ENCODE data around the gene ANXA5. TPM values are rescaled to one million over a fixed set of nuclear protein-coding genes. Genes with fewer than 3 reads are reported as not detected.

Gene ANXA5
- total RNA-seq, 1 donor from 2014 or later = 382 TPM

GRCh38 chr4:121698236-121698671 is 1.5 kb upstream of the ANXA5 start:
- Histone ChIP-seq H3K27ac (no peak overlapping the region), H3K4me3 (peak overlapping the region; percentile 80), H3K27me3 (no peaks in the 10 kb centered on the region), H3K36me3 (peaks cover under 1% of the 10 kb centered on the region), H3K4me1 (peaks cover 27% of the 10 kb centered on the region), H3K9me3 (no peaks in the 10 kb centered on the region)
- intact Hi-C loops (cut with DNase I) = no loop called here
- no peak for TF ChIP-seq CTCF (IDR thresholded peaks at IDR 0.05)
- ATAC-seq (no peak), DNase-seq (no peak)

GRCh38 chr4:121697564-121697963 is 784 bp upstream of the ANXA5 start:
- H3K27ac ChIP-seq = peak overlapping the region; percentile 97
- no peak for DNase-seq
- no peak for ATAC-seq
- H3K36me3 ChIP-seq = peaks cover 8% of the 10 kb centered on the region
- peaks cover 34% of the 10 kb centered on the region for H3K4me1 ChIP-seq
- H3K27me3 ChIP-seq = no peaks in the 10 kb centered on the region
- intact Hi-C loops (cut with DNase I) = no loop called here
- H3K9me3 ChIP-seq = no peaks in the 10 kb centered on the region
- peak overlapping the region; percentile 80 for H3K4me3 ChIP-seq
- TF ChIP-seq CTCF (IDR thresholded peaks at IDR 0.05) = no peak

DNA sequence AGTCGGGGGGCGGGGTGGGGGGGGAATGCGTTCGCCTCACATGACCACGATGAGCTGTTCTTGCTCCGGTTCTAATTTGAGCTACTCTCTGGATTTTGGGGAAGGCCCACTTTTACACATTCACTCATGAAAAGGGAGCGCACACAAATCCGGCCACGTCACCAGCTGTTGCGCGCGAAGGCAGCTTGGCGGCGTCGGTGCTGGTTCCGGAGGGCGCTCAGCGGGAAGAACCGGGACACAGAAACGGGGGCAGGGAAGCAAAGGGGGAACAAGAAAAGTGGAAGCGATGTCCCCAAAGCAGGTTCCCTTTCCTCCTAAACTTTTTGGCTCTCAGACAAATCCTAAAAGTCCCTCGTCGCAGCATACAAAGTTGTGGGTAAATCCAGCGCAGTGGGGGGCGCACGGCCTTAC is 605 bp downstream of the ANXA5 start:
- ATAC-seq (peak; percentile 63), DNase-seq (peak; percentile 90)
- Histone ChIP-seq H3K27me3 (no peaks in the 10 kb centered on the region), H3K4me3 (peak overlapping the region; percentile 80), H3K9me3 (no peaks in the 10 kb centered on the region), H3K36me3 (peaks cover 10% of the 10 kb centered on the region), H3K27ac (peak overlapping the region; percentile 97), H3K4me1 (peaks cover 48% of the 10 kb centered on the region)
- intact Hi-C loops (cut with DNase I) = no loop called here
- TF ChIP-seq CTCF (IDR thresholded peaks at IDR 0.05) = peak; percentile 28

DNA sequence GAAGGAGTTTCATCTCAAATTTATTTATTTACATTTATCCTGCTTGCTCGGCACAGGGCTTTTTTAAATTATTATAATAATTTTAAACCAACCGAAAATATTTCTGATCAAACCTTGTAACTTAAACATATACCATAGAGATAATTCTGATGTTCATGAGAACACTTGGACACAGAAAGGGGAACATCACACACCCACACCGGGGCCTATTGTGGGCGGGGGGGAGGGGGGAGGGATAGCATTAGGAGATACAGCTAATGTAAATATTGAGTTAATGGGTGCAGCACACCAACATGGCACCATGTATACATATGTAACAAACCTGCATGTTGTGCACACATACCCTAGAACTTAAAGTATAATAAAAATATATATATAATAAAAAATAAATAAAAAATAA is 2.9 kb downstream of the ANXA5 start:
- ATAC-seq = no peak
- no peak overlapping the region for H3K27ac ChIP-seq
- H3K36me3 ChIP-seq = peaks cover 10% of the 10 kb centered on the region
- intact Hi-C loops (cut with DNase I) = no loop called here
- H3K9me3 ChIP-seq = no peaks in the 10 kb centered on the region
- no peaks in the 10 kb centered on the region for H3K27me3 ChIP-seq
- H3K4me1 ChIP-seq = peaks cover 71% of the 10 kb centered on the region
- no peak for DNase-seq
- TF ChIP-seq CTCF (IDR thresholded peaks at IDR 0.05) = no peak
- no peak overlapping the region for H3K4me3 ChIP-seq

- peaks cover 10% of the 10 kb centered on the region for H3K36me3 ChIP-seq
- H3K4me3 ChIP-seq = no peak overlapping the region
- ATAC-seq (no peak), DNase-seq (no peak)
- no peaks in the 10 kb centered on the region for H3K9me3 ChIP-seq
- peaks cover 75% of the 10 kb centered on the region for H3K4me1 ChIP-seq
- intact Hi-C loops (cut with DNase I) = no loop called here
- H3K27me3 ChIP-seq = no peaks in the 10 kb centered on the region
- no peak for TF ChIP-seq CTCF (IDR thresholded peaks at IDR 0.05)
- H3K27ac ChIP-seq = no peak overlapping the region
Measured at GRCh38 chr4:121693450-121693849, 3.3 kb downstream of the ANXA5 start.

GRCh38 chr4:121692261-121692660 is 4.5 kb downstream of the ANXA5 start:
- Histone ChIP-seq H3K36me3 (peaks cover 17% of the 10 kb centered on the region), H3K27me3 (no peaks in the 10 kb centered on the region), H3K27ac (no peak overlapping the region), H3K4me3 (no peak overlapping the region), H3K9me3 (no peaks in the 10 kb centered on the region), H3K4me1 (peaks cover 74% of the 10 kb centered on the region)
- TF ChIP-seq CTCF (IDR thresholded peaks at IDR 0.05) = no peak
- ATAC-seq (no peak), DNase-seq (no peak)
- intact Hi-C loops (cut with DNase I) = no loop called here
